Measurements from ENCODE around the gene GOSR2.

GOSR2 gene

DNA sequence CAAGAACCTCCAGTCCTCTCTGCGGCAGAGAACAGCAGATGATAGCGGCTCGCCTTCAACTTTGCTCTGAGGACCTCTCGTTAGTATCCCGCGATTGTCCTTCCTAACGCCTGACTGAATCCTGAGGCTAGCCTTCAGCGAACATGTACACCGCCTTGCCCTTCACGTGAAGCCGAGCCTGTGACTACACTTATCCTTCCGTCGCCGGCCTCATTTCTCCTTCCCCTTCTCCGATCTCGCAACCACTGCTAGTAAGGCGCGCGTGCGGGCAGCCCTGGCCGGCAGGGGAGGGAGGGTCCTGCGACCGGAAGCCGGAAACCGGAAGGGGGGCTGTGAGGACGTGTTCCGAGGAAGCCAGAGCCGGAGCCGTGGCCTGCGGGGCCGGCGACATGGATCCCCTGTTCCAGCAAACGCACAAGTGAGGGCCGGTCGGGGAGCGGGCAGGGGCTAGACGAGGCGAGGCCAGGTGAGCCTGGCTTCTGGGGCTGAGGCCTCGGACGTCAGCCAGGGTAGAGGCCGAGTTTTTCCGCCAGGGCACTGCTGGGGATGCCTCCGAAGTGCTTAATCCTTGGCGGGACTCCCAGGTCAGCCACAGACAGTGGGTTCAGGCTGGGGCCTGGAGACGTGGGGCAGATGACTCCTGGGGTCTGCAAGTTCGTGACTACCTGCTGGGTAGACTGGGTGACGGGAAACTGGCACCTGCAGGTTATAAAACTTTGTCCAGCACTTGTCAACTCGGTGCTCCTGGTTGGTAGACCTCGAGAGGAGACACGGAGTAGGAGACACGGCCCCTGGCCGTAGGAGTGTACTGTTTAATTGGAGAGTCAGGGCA lies at the start of gene GOSR2:
TSS of gene GOSR2 (plus strand) at position 357 of the 832 bp plus-strand sequence. CDS start at position 390, 33 bp downstream.
- peak; percentile 19 for DNase-seq (ENCODE audit: low read depth, low spot score)
- ChIA-PET POLR2A (no interaction called here), CTCF (no interaction called here)
- H3K4me3 ChIP-seq (ENCODE audit: low read depth, low read length): peak within 1 kb of the TSS; percentile 100
- no peak for TF ChIP-seq CTCF (IDR thresholded peaks at IDR 0.05; ENCODE audit: insufficient read depth, low read length, missing control alignments)

DNA sequence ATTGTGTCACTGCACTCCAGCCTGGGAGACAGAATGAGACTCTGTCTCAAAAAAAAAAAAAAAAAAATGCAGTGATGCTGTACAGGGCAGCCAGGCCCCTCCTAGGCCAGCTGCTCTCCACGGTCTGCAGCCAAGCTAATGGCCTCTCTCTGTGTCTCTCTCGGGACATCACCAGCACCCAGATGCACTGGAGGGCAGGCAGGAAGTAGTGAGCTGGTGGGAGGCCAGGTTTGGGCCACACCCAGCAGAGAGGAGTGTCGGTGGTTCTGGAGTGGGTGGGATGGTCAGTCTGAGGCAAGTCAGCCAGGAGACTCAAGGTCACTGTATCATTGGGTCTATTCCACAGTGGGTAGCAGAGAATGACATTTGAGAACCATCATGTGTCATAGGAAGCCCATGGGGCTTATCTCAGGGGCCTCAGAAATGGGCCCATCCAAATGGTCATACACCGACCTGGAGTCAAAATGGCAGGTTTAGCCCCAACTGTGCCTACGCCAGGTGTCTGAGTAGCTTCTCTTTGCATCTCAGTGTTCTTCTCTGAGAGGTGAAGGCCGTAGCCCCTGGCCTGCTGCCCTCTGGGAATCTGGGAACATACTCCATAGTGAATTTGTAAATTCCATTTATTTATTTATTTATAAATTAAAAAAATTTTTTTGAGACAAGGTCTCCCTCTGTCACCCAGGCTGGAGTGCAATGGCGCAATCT lies 48.9 kb upstream of the GOSR2 start:
- CTCF ChIA-PET: interaction anchor here (1.2 to 1.9 kb wide), 2 partner anchors 9 to 15 kb away, joined by 5 read pairs; no protein-coding TSS in a partner anchor
- POLR2A ChIA-PET: no interaction called here
- TF ChIP-seq CTCF (IDR thresholded peaks at IDR 0.05; ENCODE audit: insufficient read depth, low read length, missing control alignments): no peak
- DNase-seq (ENCODE audit: low read depth, low spot score): no peak
- H3K4me3 ChIP-seq (ENCODE audit: low read depth, low read length): no peak overlapping the region

- DNase-seq (ENCODE audit: low read depth, low spot score): no peak
- H3K4me3 ChIP-seq (ENCODE audit: low read depth, low read length): no peak overlapping the region
- ChIA-PET CTCF (interaction anchor here (1.2 kb wide), 1 partner anchor 9 kb away, joined by 5 read pairs; no protein-coding TSS in a partner anchor), POLR2A (no interaction called here)
- no peak for TF ChIP-seq CTCF (IDR thresholded peaks at IDR 0.05; ENCODE audit: insufficient read depth, low read length, missing control alignments)
Measured at GRCh38 chr17:46874906-46875305, 48.1 kb upstream of the GOSR2 start.

DNA sequence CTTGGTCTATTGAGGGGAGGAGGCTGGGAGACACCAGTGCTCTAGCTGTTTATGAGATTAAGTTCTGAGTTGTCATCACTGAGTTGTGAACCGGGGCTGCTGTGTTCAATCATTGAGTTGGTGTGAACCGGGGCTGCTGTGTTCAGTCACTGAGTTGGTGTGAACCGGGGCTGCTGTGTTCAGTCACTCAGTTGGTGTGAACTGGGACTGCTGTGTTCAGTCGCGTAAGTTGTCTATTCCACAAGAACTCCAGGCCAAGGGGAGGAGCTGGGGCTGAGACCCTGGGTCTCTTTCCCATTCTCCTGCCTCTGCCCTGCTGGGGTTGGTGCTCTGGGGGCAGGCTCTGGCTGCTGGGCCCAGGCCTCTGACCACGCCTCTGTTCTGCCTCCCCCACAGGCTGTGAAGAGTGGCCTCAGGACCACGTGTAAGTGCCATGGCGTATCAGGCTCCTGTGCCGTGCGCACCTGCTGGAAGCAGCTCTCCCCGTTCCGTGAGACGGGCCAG lies 47.1 kb upstream of the GOSR2 start:
- ChIA-PET POLR2A (no interaction called here), CTCF (interaction anchor here (1.0 to 2.0 kb wide), 3 partner anchors 10 to 34 kb away, joined by 3 to 6 read pairs (median 3); no protein-coding TSS in a partner anchor)
- DNase-seq (ENCODE audit: low read depth, low spot score): no peak
- no peak overlapping the region for H3K4me3 ChIP-seq (ENCODE audit: low read depth, low read length)
- TF ChIP-seq CTCF (IDR thresholded peaks at IDR 0.05; ENCODE audit: insufficient read depth, low read length, missing control alignments): no peak

- no peak overlapping the region for H3K4me3 ChIP-seq (ENCODE audit: low read depth, low read length)
- CTCF ChIA-PET: interaction anchor here (1.0 to 2.0 kb wide), 4 partner anchors 10 to 34 kb away, joined by 3 to 6 read pairs (median 3); no protein-coding TSS in a partner anchor
- DNase-seq (ENCODE audit: low read depth, low spot score): no peak
- TF ChIP-seq CTCF (IDR thresholded peaks at IDR 0.05; ENCODE audit: insufficient read depth, low read length, missing control alignments): peak; percentile 31
- POLR2A ChIA-PET: no interaction called here
Measured at GRCh38 chr17:46876353-46876887, 46.5 kb upstream of the GOSR2 start.
